HEK293 (cell line): Measurements from ENCODE around the gene OPCML.

ENCODE experiments used
- CTCF ChIP-seq: fragments of 450-650 bp; formaldehyde crosslinking; IDR thresholded peaks from 2 replicates; pipeline ENCODE4 v1.5.1; 2016; ENCODE audit warnings: missing biosample characterization, missing genetic modification characterization
- GLIS1 ChIP-seq: fragments of 450-650 bp; formaldehyde crosslinking; IDR thresholded peaks from 2 replicates; pipeline ENCODE4 v1.5.1; 2016; ENCODE audit warnings: missing biosample characterization, missing genetic modification characterization
- HOXA7 ChIP-seq: sonication (generic); formaldehyde crosslinking; IDR thresholded peaks from 2 replicates; pipeline ENCODE4 v1.8.1; 2022; ENCODE audit warnings: missing genetic modification reagents, borderline replicate concordance
- MZF1 ChIP-seq: fragments of 450-650 bp; formaldehyde crosslinking; IDR thresholded peaks from 2 replicates; pipeline ENCODE4 v1.5.1; 2017; ENCODE audit warnings: missing biosample characterization, missing genetic modification characterization, borderline replicate concordance
- PRDM4 ChIP-seq: fragments of 450-650 bp; formaldehyde crosslinking; IDR thresholded peaks from 2 replicates; pipeline ENCODE4 v1.5.1; 2017; ENCODE audit warnings: missing biosample characterization, missing genetic modification characterization

- TF ChIP-seq GLIS1 = no peak
- no peak for TF ChIP-seq HOXA7 (CRISPR knock-in tag)
- TF ChIP-seq CTCF = no peak
- no peak for TF ChIP-seq PRDM4 (tag by site-specific recombination)
- TF ChIP-seq MZF1 (tag by site-specific recombination) = no peak
Observed at GRCh38 chr11:133048270-133048669, 484.0 kb downstream of the OPCML start.
